GM18951 (cell line): ENCODE results near the gene RC3H1.
"Not testable (repeated sequence)": the region's sequence is repeated elsewhere in the genome, so short reads cannot be mapped to it uniquely, and the experiment has no call there.

Experiments
- POLR2A ChIP-seq: IDR thresholded peaks from 4 replicates; pipeline ENCODE4 v1.6.1; 2011; ENCODE audit warnings: mild to moderate bottlenecking; ENCODE audit not compliant: insufficient read length, insufficient read depth; ENCODE audit errors: extremely low read depth
- in situ Hi-C: fragments of 300-500 bp; cut with MboI; formaldehyde crosslinking; loops from one replicate; pipeline ENCODE4 v1.12.0; 2022; ENCODE audit warnings: low sequenced_read_pairs, mixed read lengths, inconsistent platforms; ENCODE audit not compliant: unreplicated experiment

The RC3H1 gene, protein sequence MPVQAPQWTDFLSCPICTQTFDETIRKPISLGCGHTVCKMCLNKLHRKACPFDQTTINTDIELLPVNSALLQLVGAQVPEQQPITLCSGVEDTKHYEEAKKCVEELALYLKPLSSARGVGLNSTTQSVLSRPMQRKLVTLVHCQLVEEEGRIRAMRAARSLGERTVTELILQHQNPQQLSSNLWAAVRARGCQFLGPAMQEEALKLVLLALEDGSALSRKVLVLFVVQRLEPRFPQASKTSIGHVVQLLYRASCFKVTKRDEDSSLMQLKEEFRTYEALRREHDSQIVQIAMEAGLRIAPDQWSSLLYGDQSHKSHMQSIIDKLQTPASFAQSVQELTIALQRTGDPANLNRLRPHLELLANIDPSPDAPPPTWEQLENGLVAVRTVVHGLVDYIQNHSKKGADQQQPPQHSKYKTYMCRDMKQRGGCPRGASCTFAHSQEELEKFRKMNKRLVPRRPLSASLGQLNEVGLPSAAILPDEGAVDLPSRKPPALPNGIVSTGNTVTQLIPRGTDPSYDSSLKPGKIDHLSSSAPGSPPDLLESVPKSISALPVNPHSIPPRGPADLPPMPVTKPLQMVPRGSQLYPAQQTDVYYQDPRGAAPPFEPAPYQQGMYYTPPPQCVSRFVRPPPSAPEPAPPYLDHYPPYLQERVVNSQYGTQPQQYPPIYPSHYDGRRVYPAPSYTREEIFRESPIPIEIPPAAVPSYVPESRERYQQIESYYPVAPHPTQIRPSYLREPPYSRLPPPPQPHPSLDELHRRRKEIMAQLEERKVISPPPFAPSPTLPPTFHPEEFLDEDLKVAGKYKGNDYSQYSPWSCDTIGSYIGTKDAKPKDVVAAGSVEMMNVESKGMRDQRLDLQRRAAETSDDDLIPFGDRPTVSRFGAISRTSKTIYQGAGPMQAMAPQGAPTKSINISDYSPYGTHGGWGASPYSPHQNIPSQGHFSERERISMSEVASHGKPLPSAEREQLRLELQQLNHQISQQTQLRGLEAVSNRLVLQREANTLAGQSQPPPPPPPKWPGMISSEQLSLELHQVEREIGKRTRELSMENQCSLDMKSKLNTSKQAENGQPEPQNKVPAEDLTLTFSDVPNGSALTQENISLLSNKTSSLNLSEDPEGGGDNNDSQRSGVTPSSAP

GRCh38 chr1:174022080-174022975 is at the start of gene RC3H1:
RC3H1 (minus strand) TSS chr1:174022357; CDS start chr1:173992985, 29,372 bp downstream.
- in situ Hi-C loops, result no loop called here
- peak; percentile 89 for TF ChIP-seq POLR2A

GRCh38 chr1:174070614-174071013 is 48.5 kb upstream of the RC3H1 start:
- in situ Hi-C loops, result no loop called here
- no peak for TF ChIP-seq POLR2A

- in situ Hi-C loops, result no loop called here
- no peak for TF ChIP-seq POLR2A
Measured at GRCh38 chr1:174068000-174068399, 45.8 kb upstream of the RC3H1 start.

- TF ChIP-seq POLR2A, result no peak
- in situ Hi-C loops, result no loop called here
Measured at GRCh38 chr1:174060090-174060489, 37.9 kb upstream of the RC3H1 start.

GRCh38 chr1:174058624-174059023 is 36.5 kb upstream of the RC3H1 start:
- in situ Hi-C loops, result no loop called here

GRCh38 chr1:174056609-174057008 is 34.5 kb upstream of the RC3H1 start:
- in situ Hi-C loops, result not testable (repeated sequence)

More at GRCh38 chr1:174058624-174059023, 36.5 kb upstream of the RC3H1 start:
- no peak for TF ChIP-seq POLR2A

DNA sequence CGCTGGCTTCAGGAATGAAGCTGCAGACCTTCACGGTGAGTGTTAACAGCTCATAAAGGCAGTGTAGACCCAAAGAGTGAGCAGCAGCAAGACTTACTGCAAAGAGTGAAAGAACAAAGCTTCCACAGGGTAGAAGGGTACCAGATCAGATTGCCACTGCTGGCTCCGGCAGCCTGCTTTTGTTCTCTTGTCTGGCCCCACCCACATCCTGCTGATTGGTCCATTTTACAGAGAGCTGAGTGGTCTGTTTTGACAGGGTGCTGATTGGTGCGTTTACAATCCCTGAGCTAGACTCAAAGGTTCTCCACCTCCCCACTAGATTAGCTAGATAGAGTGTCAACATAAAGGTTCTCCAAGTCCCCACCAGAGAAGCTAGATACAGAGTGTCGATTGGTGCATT is 33.6 kb upstream of the RC3H1 start:
- in situ Hi-C loops, result not testable (repeated sequence)

DNA sequence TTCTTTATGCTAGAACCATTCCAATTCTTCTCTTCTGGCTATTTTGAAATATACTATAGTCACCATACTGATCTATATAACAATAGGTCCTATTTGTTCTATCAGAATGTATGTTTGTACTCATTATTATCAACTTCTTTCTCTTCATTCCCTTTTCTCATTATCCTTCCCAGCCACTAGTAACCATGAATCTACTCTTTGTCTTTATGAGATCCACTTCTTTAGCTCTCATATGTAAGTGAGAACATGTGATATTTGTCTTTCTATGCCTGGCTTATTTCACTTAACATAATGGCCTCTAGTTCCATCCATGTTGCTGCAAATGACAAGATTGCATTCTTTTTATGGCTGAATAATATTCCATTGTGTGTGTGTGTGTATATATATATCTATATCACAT is 31.7 kb upstream of the RC3H1 start:
- in situ Hi-C loops, result no loop called here
- TF ChIP-seq POLR2A, result no peak

DNA sequence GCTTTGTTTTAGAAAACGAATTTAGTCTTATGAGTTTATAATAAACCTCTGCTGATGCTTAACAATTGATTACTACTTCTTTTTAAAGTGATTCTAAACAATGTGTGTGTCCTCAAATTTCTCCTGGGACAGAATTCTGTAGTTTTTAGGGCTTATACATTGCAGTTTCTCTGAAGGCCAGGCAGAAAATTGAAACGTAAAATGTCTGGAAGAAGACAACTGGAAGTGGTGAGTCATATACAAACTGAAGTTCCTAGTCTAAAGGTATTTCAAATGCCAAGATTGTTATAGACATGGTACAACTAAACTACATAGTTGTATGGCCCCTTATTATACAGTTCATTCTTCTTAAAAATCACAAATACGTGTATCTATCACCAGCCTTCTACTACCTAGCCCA is 30.5 kb upstream of the RC3H1 start:
- in situ Hi-C loops, result no loop called here
- TF ChIP-seq POLR2A, result no peak

GRCh38 chr1:174051956-174052355 is 29.8 kb upstream of the RC3H1 start:
- no peak for TF ChIP-seq POLR2A
- in situ Hi-C loops, result no loop called here

- TF ChIP-seq POLR2A, result no peak
- in situ Hi-C loops, result no loop called here
Measured at GRCh38 chr1:174049514-174049913, 27.4 kb upstream of the RC3H1 start.

DNA sequence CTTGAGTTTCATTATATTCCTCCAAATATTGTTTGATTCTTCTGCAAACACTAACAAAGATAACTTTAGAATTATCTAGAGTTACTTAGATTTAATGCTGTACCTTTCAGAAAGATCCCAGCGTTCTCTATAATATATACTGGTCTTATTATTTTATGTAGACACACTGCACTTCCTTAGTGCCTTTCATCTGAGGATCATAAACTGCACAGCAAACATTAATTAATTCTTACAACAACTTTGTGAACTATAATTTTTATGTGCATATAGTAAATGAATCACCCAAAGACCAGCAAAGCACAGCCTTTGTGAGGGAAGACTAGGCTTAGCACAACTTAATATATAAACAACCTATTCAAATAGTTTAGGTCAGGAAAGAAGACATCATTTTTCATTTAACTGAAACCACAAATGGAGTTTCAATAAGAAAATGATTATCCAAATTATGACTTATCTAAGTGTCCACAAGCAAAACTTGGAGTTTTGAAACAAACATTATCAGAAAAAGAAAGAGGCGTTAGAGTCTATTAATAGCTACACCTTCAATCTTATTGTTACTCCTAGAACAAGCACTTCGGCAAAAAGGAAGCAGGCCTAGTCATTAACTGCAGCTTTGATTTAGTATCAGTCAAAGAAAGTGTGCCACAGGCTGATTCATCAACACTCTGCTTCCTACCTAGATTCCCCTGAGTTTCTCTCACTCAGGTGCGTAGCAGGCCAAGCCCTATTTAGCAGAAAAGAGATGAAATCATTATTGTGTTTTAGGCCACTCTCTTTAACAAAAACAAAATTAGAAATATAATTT is 22.5 kb upstream of the RC3H1 start:
- TF ChIP-seq POLR2A, result no peak
- in situ Hi-C loops, result no loop called here

DNA sequence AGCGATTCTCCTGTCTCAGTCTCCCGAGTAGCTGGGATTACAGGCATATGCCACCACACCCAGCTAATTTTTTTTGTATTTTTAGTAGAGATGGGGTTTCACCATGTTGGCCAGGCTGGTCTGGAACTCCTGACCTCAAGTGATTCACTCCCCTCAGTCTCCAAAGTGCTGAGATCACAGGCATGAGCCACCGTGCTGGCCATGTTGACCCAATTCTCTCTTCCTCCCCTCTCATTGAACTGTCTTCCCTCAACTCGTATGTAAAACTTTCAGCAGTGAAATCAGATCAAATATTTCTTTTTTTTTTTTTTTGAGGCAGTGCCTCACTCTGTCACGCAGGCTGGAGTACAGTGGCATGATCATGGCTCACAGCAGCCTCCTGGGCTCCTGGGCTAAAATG is 20.4 kb upstream of the RC3H1 start:
- in situ Hi-C loops, result not testable (repeated sequence)
